Loucy (cell line): ENCODE results near the gene HS6ST2.

Experiments used
- H2AFZ ChIP-seq: fragments of 200-600 bp; sonication (generic); 2 replicates; pipeline ENCODE4 v1.6.0; 2016; ENCODE audit warnings: antibody characterized with exemption, mild to moderate bottlenecking, low read length, moderate library complexity
- H3F3A ChIP-seq: fragments of 200-600 bp; 2 replicates; pipeline ENCODE4 v1.6.0; 2016; ENCODE audit warnings: antibody characterized with exemption, low read depth, mild to moderate bottlenecking
- H3K27me3 ChIP-seq: fragments of 200-600 bp; sonication (generic); 2 replicates; pipeline ENCODE4 v1.6.1; 2014; ENCODE audit warnings: low read length, mild to moderate bottlenecking; ENCODE audit not compliant: insufficient read depth, poor library complexity, severe bottlenecking
- H3K36me3 ChIP-seq: fragments of 200-600 bp; sonication (generic); 2 replicates; pipeline ENCODE4 v1.6.1; 2016; ENCODE audit warnings: low read length; ENCODE audit not compliant: insufficient read depth
- H3K4me1 ChIP-seq: fragments of 200-600 bp; sonication (generic); 2 replicates; pipeline ENCODE4 v1.5.1; 2014; ENCODE audit warnings: low read length, mild to moderate bottlenecking; ENCODE audit not compliant: insufficient read depth, poor library complexity, severe bottlenecking
- H3K4me2 ChIP-seq: fragments of 200-600 bp; sonication (generic); 2 replicates; pipeline ENCODE4 v1.6.0; 2014; ENCODE audit warnings: antibody characterized with exemption, low read length, low read depth, mild to moderate bottlenecking; ENCODE audit not compliant: poor library complexity, severe bottlenecking
- H3K4me3 ChIP-seq: fragments of 200-600 bp; sonication (generic); 2 replicates; pipeline ENCODE4 v1.5.1; 2014; ENCODE audit warnings: low read length, mild to moderate bottlenecking, mixed read lengths; ENCODE audit not compliant: poor library complexity, severe bottlenecking
- H3K79me2 ChIP-seq: fragments of 200-600 bp; sonication (generic); 2 replicates; pipeline ENCODE4 v1.6.1; 2014; ENCODE audit warnings: low read length; ENCODE audit not compliant: insufficient read depth
- H3K9ac ChIP-seq: fragments of 200-600 bp; sonication (generic); 2 replicates; pipeline ENCODE4 v1.6.0; 2014; ENCODE audit warnings: mild to moderate bottlenecking, low read depth, low read length, moderate library complexity; ENCODE audit not compliant: poor library complexity, severe bottlenecking
- H3K9me2 ChIP-seq: fragments of 200-600 bp; sonication (generic); replicated peaks from 2 replicates; pipeline ENCODE4 v1.6.1; 2016; ENCODE audit warnings: low read depth, low read length, mixed read lengths
- H3K9me3 ChIP-seq: fragments of 200-600 bp; sonication (generic); 2 replicates; pipeline ENCODE4 v1.6.1; 2014; ENCODE audit warnings: mild to moderate bottlenecking, antibody characterized with exemption, low read length, low read depth; ENCODE audit not compliant: insufficient read depth
- H4K20me1 ChIP-seq: fragments of 200-600 bp; sonication (generic); 2 replicates; pipeline ENCODE4 v1.6.0; 2014; ENCODE audit warnings: antibody characterized with exemption, low read length, mild to moderate bottlenecking; ENCODE audit not compliant: insufficient read depth, poor library complexity, severe bottlenecking
- CTCF ChIP-seq: fragments of 200-600 bp; sonication (generic); conservative IDR thresholded peaks from 2 replicates; pipeline ENCODE4 v1.5.1; 2014; ENCODE audit warnings: mild to moderate bottlenecking, antibody characterized with exemption, low read length
- EZH2phosphoT487 ChIP-seq: fragments of 200-600 bp; IDR thresholded peaks from 2 replicates; pipeline ENCODE4 v1.6.1; 2018; ENCODE audit warnings: antibody characterized with exemption, mild to moderate bottlenecking, moderate library complexity, borderline replicate concordance

The HS6ST2 gene

DNA sequence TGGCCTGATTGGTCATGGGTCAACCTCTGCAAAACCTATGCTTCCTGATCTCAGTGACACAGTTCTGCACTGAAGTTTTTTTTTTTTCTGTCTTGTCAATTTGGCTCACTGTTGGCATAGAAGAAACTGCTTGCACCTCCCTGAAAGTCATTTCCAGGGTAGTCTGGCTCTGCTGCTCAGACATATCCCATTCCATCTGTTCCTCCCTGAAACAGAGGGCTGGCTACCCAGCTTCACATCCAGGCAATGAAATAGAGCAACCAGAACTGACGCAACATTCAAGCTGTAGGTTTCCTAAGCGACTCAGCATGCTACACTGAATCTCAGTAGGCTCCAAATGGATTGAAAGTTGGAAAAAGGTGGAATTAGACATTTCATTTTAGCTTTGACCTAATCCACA lies 292.8 kb downstream of the HS6ST2 start:
- TF ChIP-seq CTCF (no peak), EZH2phosphoT487 (no peak)
- Histone ChIP-seq H3K36me3 (no peaks in the 10 kb centered on the region), H3F3A (no peaks in the 10 kb centered on the region)

DNA sequence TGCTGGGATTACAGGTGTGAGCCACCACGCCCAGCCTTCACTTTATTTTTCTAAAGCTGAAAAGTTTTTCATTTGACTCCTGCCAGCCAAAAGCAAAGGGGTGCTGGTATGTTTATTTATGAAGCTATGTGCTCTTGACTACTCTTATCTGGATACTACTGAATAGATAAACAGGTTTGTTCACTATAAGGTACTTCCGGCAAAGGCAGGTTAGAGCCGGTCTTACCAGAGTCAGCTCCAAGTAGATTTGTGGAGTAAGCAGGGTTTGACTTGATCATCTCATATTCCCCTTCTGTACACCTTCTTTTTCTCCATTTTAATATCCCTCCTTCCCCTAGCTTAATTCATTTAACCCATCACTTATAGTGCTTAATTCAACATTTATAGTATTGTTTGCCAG lies 294.2 kb downstream of the HS6ST2 start:
- no peaks in the 10 kb centered on the region for H3K9me3 ChIP-seq
- H3K27me3 ChIP-seq, result no peaks in the 10 kb centered on the region
- no peak overlapping the region for H3K4me3 ChIP-seq
- H3K9me2 ChIP-seq, result no peaks in the 10 kb centered on the region
- no peaks in the 10 kb centered on the region for H4K20me1 ChIP-seq
- no peaks in the 10 kb centered on the region for H3F3A ChIP-seq
- no peak overlapping the region for H3K9ac ChIP-seq
- no peaks in the 10 kb centered on the region for H3K36me3 ChIP-seq
- H3K79me2 ChIP-seq, result no peaks in the 10 kb centered on the region
- no peak overlapping the region for H3K4me2 ChIP-seq
- TF ChIP-seq EZH2phosphoT487, result no peak
- no peak for TF ChIP-seq CTCF
- H2AFZ ChIP-seq, result no peak overlapping the region
- H3K4me1 ChIP-seq, result no peaks in the 10 kb centered on the region

More for the DNA sequence above, 292.8 kb downstream of the HS6ST2 start:
- H3K27me3 ChIP-seq, result no peaks in the 10 kb centered on the region
- no peaks in the 10 kb centered on the region for H3K4me1 ChIP-seq
- H3K9ac ChIP-seq, result no peak overlapping the region
- no peaks in the 10 kb centered on the region for H3K79me2 ChIP-seq
- H2AFZ ChIP-seq, result no peak overlapping the region
- no peak overlapping the region for H3K4me2 ChIP-seq
- no peak overlapping the region for H3K4me3 ChIP-seq
- no peaks in the 10 kb centered on the region for H3K9me2 ChIP-seq
- no peaks in the 10 kb centered on the region for H4K20me1 ChIP-seq
- H3K9me3 ChIP-seq, result no peaks in the 10 kb centered on the region

DNA sequence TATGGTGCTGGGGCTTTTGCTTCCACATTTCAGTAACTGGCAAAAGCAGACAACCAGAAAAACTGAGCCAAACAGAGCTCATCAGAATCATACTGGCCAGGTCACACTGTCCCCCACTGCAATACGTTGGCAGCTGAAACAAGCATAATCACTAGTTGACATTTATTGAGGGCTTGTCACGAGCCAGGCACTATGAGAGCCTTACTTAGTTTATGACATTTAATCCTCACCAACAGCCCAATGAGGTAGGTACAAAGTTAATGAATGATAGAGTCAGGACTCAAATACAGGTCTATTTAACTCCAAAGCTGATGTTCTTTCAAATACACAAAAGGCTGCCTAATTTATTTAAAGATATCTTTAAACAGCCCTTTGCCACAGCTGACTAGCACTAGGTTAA lies 295.6 kb downstream of the HS6ST2 start:
- no peak overlapping the region for H2AFZ ChIP-seq
- no peaks in the 10 kb centered on the region for H3K4me1 ChIP-seq
- no peak overlapping the region for H3K9ac ChIP-seq
- TF ChIP-seq EZH2phosphoT487 (no peak), CTCF (no peak)
- H3K9me3 ChIP-seq, result no peaks in the 10 kb centered on the region
- no peaks in the 10 kb centered on the region for H3K36me3 ChIP-seq
- H3K4me2 ChIP-seq, result no peak overlapping the region
- H3K9me2 ChIP-seq, result no peaks in the 10 kb centered on the region
- H3K79me2 ChIP-seq, result no peaks in the 10 kb centered on the region
- H3K27me3 ChIP-seq, result no peaks in the 10 kb centered on the region
- H4K20me1 ChIP-seq, result no peaks in the 10 kb centered on the region
- H3K4me3 ChIP-seq, result no peak overlapping the region
- H3F3A ChIP-seq, result no peaks in the 10 kb centered on the region
